GM12801 (cell line): ENCODE results near the gene NCAPD3.

ENCODE experiments used
- CTCF ChIP-seq: IDR thresholded peaks from one replicate; pipeline ENCODE4 v1.5.1; 2011; ENCODE audit warnings: control low read depth; ENCODE audit not compliant: insufficient read length; ENCODE audit errors: extremely low read depth

The NCAPD3 gene

GRCh38 chr11:134240592-134240991 lies 16.8 kb upstream of the NCAPD3 start:
- TF ChIP-seq CTCF, result no peak

- no peak for TF ChIP-seq CTCF
Measured at GRCh38 chr11:134238956-134239355, 15.2 kb upstream of the NCAPD3 start.

- no peak for TF ChIP-seq CTCF
Measured at GRCh38 chr11:134237557-134237922, 13.8 kb upstream of the NCAPD3 start.

- TF ChIP-seq CTCF, result no peak
Measured at GRCh38 chr11:134236834-134237556, 13.2 kb upstream of the NCAPD3 start.

GRCh38 chr11:134235399-134235798 lies 11.6 kb upstream of the NCAPD3 start:
- no peak for TF ChIP-seq CTCF

- no peak for TF ChIP-seq CTCF
Measured at GRCh38 chr11:134233729-134234179, 10.0 kb upstream of the NCAPD3 start.

- TF ChIP-seq CTCF, result no peak
Measured at GRCh38 chr11:134231958-134232659, 8.3 kb upstream of the NCAPD3 start.
